Tibial artery (tissue), 4 donors: ENCODE measurements around the gene THRB.

ENCODE experiments used
- DNase-seq, 2 donors: peaks; one replicate each; pipeline ENCODE4 v3.0.0-alpha.2; 2019
- H3K27ac ChIP-seq, 2 donors: fragments of 200-600 bp; sonication (generic) in 1 of 2; 1 replicate in 1 of 2; 2 replicates in 1 of 2; pipeline ENCODE4 v1.5.1; 2018 to 2019; ENCODE audit warnings: mild to moderate bottlenecking in 1 of 2
- H3K27me3 ChIP-seq, 2 donors: fragments of 200-600 bp; sonication (generic) in 1 of 2; one replicate each; pipeline versions ENCODE4 v1.5.1 to v1.6.0; 2016 to 2019
- H3K36me3 ChIP-seq, 3 donors: fragments of 200-600 bp; sonication (generic) in 2 of 3; one replicate each; pipeline ENCODE4 v1.5.1; 2016 to 2019; ENCODE audit warnings: mild to moderate bottlenecking in 2 of 3
- H3K4me1 ChIP-seq, 4 donors: fragments of 200-600 bp; sonication (generic) in 2 of 4; 1 replicate in 3 of 4; 2 replicates in 1 of 4; pipeline ENCODE4 v1.5.1; 2016 to 2019
- H3K4me3 ChIP-seq, 2 donors: fragments of 200-600 bp; sonication (generic) in 1 of 2; 1 replicate in 1 of 2; 2 replicates in 1 of 2; pipeline ENCODE4 v1.5.1; 2018 to 2019; ENCODE audit warnings: mild to moderate bottlenecking in 2 of 2
- H3K9me3 ChIP-seq, 3 donors: fragments of 200-600 bp; sonication (generic) in 1 of 3; one replicate each; pipeline ENCODE4 v1.5.1; 2016 to 2019
- intact Hi-C: fragments of 100-400 bp; cut with DNase I; formaldehyde crosslinking; loops from one replicate; pipeline ENCODE4 v1.15.0; 2023; ENCODE audit warnings: low total_unique reads
- TF ChIP-seq, protein P1 (sequence below), 2 experiments: fragments of 200-600 bp in 1 of 2; fragments of 450-650 bp in 1 of 2; IDR thresholded peaks; one replicate each; pipeline ENCODE4 v1.5.1; 2017 to 2019; ENCODE audit warnings: antibody characterized with exemption in 2 of 2, mild to moderate bottlenecking in 1 of 2, moderate library complexity in 1 of 2

THRB gene

GRCh38 chr3:24407980-24408680 is 86.5 kb downstream of the THRB start:
- TF ChIP-seq, protein P1, sequence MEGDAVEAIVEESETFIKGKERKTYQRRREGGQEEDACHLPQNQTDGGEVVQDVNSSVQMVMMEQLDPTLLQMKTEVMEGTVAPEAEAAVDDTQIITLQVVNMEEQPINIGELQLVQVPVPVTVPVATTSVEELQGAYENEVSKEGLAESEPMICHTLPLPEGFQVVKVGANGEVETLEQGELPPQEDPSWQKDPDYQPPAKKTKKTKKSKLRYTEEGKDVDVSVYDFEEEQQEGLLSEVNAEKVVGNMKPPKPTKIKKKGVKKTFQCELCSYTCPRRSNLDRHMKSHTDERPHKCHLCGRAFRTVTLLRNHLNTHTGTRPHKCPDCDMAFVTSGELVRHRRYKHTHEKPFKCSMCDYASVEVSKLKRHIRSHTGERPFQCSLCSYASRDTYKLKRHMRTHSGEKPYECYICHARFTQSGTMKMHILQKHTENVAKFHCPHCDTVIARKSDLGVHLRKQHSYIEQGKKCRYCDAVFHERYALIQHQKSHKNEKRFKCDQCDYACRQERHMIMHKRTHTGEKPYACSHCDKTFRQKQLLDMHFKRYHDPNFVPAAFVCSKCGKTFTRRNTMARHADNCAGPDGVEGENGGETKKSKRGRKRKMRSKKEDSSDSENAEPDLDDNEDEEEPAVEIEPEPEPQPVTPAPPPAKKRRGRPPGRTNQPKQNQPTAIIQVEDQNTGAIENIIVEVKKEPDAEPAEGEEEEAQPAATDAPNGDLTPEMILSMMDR (IDR thresholded peaks at IDR 0.05) = no peak
- H3K4me1 ChIP-seq = peaks cover 0 to 6% (median 0%) of the 10 kb centered on the region in 4 donors
- intact Hi-C loops = no loop called here

DNA sequence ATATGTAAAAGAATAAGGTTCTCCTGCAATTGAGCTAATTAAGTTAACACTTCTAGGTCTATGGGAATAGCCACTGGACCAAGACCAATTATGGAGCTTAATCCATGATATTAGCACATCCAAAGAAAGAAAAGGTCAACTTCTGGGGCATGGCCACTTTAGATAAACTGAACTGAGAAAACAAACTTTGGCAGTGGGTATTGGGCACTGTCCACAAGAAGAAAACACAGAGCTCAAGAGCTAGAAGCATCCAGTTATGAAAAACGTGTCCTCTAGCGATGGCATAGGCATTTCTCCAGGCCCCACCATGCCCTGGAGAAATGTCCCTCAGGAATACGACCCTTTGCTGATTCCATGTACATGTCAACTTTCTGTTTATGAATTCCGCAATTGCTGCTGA is 87.8 kb downstream of the THRB start:
- Histone ChIP-seq H3K4me1 (peaks cover 0 to 7% (median 3%) of the 10 kb centered on the region in 4 donors), H3K27me3 (no peaks in the 10 kb centered on the region), H3K27ac (no peak overlapping the region), H3K9me3 (no peaks in the 10 kb centered on the region), H3K4me3 (no peak overlapping the region), H3K36me3 (no peaks in the 10 kb centered on the region)
- DNase-seq = no peak
- intact Hi-C loops = no loop called here
- TF ChIP-seq, protein P1 (IDR thresholded peaks at IDR 0.05) = no peak

More at GRCh38 chr3:24407980-24408680, 86.5 kb downstream of the THRB start:
- Histone ChIP-seq H3K36me3 (no peaks in the 10 kb centered on the region), H3K9me3 (no peaks in the 10 kb centered on the region), H3K27me3 (no peaks in the 10 kb centered on the region), H3K27ac (no peak overlapping the region), H3K4me3 (no peak overlapping the region)
- DNase-seq = no peak

DNA sequence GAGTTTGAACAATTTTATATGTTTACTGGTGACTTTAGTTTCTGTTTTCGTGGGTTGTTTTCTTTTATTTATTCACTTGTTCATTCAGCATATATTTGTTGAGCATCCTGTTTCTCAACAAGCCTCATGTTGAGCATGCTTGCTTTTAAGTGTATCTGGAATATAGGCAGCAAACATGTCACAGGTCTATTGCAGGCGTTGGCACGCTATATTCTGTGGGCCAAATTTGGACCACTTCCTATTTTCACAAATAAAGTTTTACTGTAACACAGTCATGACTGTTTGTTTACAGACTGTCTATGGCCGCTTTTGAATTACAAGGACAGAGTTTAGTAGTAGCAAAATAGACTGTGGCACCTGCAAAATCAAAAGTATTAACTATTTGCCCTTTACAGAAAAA is 89.6 kb downstream of the THRB start:
- no peak overlapping the region for H3K4me3 ChIP-seq
- TF ChIP-seq, protein P1 (IDR thresholded peaks at IDR 0.05) = no peak
- H3K4me1 ChIP-seq = peaks cover 0 to 26% (median 18%) of the 10 kb centered on the region in 4 donors
- no peak overlapping the region for H3K27ac ChIP-seq
- H3K9me3 ChIP-seq = no peaks in the 10 kb centered on the region
- no peaks in the 10 kb centered on the region for H3K36me3 ChIP-seq
- intact Hi-C loops = no loop called here
- H3K27me3 ChIP-seq = no peaks in the 10 kb centered on the region
- DNase-seq = no peak

GRCh38 chr3:24401811-24402185 is 92.9 kb downstream of the THRB start:
- peaks cover 0 to 31% (median 23%) of the 10 kb centered on the region in 4 donors for H3K4me1 ChIP-seq
- DNase-seq = no peak
- H3K4me3 ChIP-seq = no peak overlapping the region
- TF ChIP-seq, protein P1 (IDR thresholded peaks at IDR 0.05) = no peak
- H3K27ac ChIP-seq = peak overlapping the region; percentile 17 to 64
- no peaks in the 10 kb centered on the region for H3K36me3 ChIP-seq
- no peaks in the 10 kb centered on the region for H3K9me3 ChIP-seq
- intact Hi-C loops = no loop called here
- no peaks in the 10 kb centered on the region for H3K27me3 ChIP-seq

- TF ChIP-seq, protein P1 (IDR thresholded peaks at IDR 0.05) = no peak
- intact Hi-C loops = no loop called here
- Histone ChIP-seq H3K9me3 (no peaks in the 10 kb centered on the region), H3K4me1 (peaks cover 0 to 36% (median 23%) of the 10 kb centered on the region in 4 donors), H3K27me3 (no peaks in the 10 kb centered on the region), H3K36me3 (no peaks in the 10 kb centered on the region), H3K4me3 (no peak overlapping the region), H3K27ac (peak overlapping the region; percentile 17 to 64)
- peak in 1 of 2 donors; percentile 41 for DNase-seq
Measured at GRCh38 chr3:24401090-24401810, 93.4 kb downstream of the THRB start.
